ENCODE measurements around the gene PTPN9. TPM values are rescaled to one million over a fixed set of nuclear protein-coding genes. Genes with fewer than 3 reads are reported as not detected.

PTPN9 gene
- total RNA-seq, 1 donor from 2014 or later = 12.6 TPM

GRCh38 chr15:75597667-75598341 lies 18.7 kb upstream of the PTPN9 start:
- no peaks in the 10 kb centered on the region for H3K27me3 ChIP-seq (ENCODE audit: control insufficient read depth, insufficient read depth, low read length)
- FAIRE-seq = no peak
- H3K4me3 ChIP-seq (ENCODE audit: low read depth, low read length) = no peak overlapping the region
- H3K36me3 ChIP-seq (ENCODE audit: control insufficient read depth, insufficient read depth, low read length) = peaks cover 7% of the 10 kb centered on the region
- no peak for DNase-seq (ENCODE audit: low read depth)
- peak; percentile 21 for TF ChIP-seq CTCF (IDR thresholded peaks at IDR 0.05; ENCODE audit: insufficient read depth, low read length, severe bottlenecking)

GRCh38 chr15:75596703-75597345 lies 17.7 kb upstream of the PTPN9 start:
- FAIRE-seq (no peak), DNase-seq (ENCODE audit: low read depth) (no peak)
- no peaks in the 10 kb centered on the region for H3K27me3 ChIP-seq (ENCODE audit: control insufficient read depth, insufficient read depth, low read length)
- TF ChIP-seq CTCF (IDR thresholded peaks at IDR 0.05; ENCODE audit: insufficient read depth, low read length, severe bottlenecking) = no peak
- no peak overlapping the region for H3K4me3 ChIP-seq (ENCODE audit: low read depth, low read length)
- H3K36me3 ChIP-seq (ENCODE audit: control insufficient read depth, insufficient read depth, low read length) = peaks cover 7% of the 10 kb centered on the region

GRCh38 chr15:75594276-75594675 lies 15.2 kb upstream of the PTPN9 start:
- Histone ChIP-seq H3K36me3 (ENCODE audit: control insufficient read depth, insufficient read depth, low read length) (peaks cover 5% of the 10 kb centered on the region), H3K27me3 (ENCODE audit: control insufficient read depth, insufficient read depth, low read length) (no peaks in the 10 kb centered on the region), H3K4me3 (ENCODE audit: low read depth, low read length) (no peak overlapping the region)
- TF ChIP-seq CTCF (IDR thresholded peaks at IDR 0.05; ENCODE audit: insufficient read depth, low read length, severe bottlenecking) = no peak
- DNase-seq (ENCODE audit: low read depth) (no peak), FAIRE-seq (no peak)

GRCh38 chr15:75591655-75592364 lies 12.7 kb upstream of the PTPN9 start:
- TF ChIP-seq CTCF (IDR thresholded peaks at IDR 0.05; ENCODE audit: insufficient read depth, low read length, severe bottlenecking) = no peak
- Histone ChIP-seq H3K4me3 (ENCODE audit: low read depth, low read length) (no peak overlapping the region), H3K36me3 (ENCODE audit: control insufficient read depth, insufficient read depth, low read length) (peaks cover 3% of the 10 kb centered on the region), H3K27me3 (ENCODE audit: control insufficient read depth, insufficient read depth, low read length) (no peaks in the 10 kb centered on the region)
- DNase-seq (ENCODE audit: low read depth) (no peak), FAIRE-seq (peak; percentile 75)

GRCh38 chr15:75590239-75590638 lies 11.1 kb upstream of the PTPN9 start:
- DNase-seq (ENCODE audit: low read depth) (no peak), FAIRE-seq (no peak)
- TF ChIP-seq CTCF (IDR thresholded peaks at IDR 0.05; ENCODE audit: insufficient read depth, low read length, severe bottlenecking) = no peak
- no peaks in the 10 kb centered on the region for H3K27me3 ChIP-seq (ENCODE audit: control insufficient read depth, insufficient read depth, low read length)
- H3K4me3 ChIP-seq (ENCODE audit: low read depth, low read length) = no peak overlapping the region
- H3K36me3 ChIP-seq (ENCODE audit: control insufficient read depth, insufficient read depth, low read length) = peaks cover 1% of the 10 kb centered on the region
